ENCODE data around the gene TBL3. TPM values are rescaled to one million over a fixed set of nuclear protein-coding genes. Genes with fewer than 3 reads are reported as not detected.

TBL3 gene
- total and polyA plus RNA-seq, 9 of the 15 experiments (the other 6 are each of a cell fraction or from before 2014, with no cell fraction given) = 0.97 to 117 (median 24.5) TPM

- Histone ChIP-seq H3K27me3 (ENCODE audit: control insufficient read depth in 2 of 2, insufficient read depth in 2 of 2, low read length in 2 of 2) (no peaks in the 10 kb centered on the region), H3K9ac (ENCODE audit: insufficient read depth in 1 of 2, low read depth in 2 of 2, low read length in 2 of 2) (peak overlapping the region; percentile 91 to 99), H3K9me1 (ENCODE audit: control insufficient read depth, insufficient read depth, low read length) (peaks cover 19% of the 10 kb centered on the region), H4K20me1 (replicated peaks; ENCODE audit: control insufficient read depth, insufficient read depth, low read length) (peaks cover 46% of the 10 kb centered on the region), H3K4me3 (peak overlapping the region; percentile 99), H3K4me1 (replicated peaks in 1 of 2; ENCODE audit: control insufficient read depth in 2 of 2, insufficient read depth in 2 of 2, low read length in 2 of 2) (peaks cover 27 to 75% of the 10 kb centered on the region in 2 experiments), H3K27ac (ENCODE audit: extremely low read depth, low read depth, low read length) (peak overlapping the region; percentile 42; the same call in 2 of the 3 replicates), H2AFZ (ENCODE audit: low read depth, low read length) (no peak overlapping the region), H3K4me2 (ENCODE audit: insufficient read depth, low read length) (peak overlapping the region; percentile 93), H3K36me3 (ENCODE audit: control insufficient read depth, insufficient read depth, low read length) (peaks cover 49% of the 10 kb centered on the region; the same call in 2 of the 3 replicates), H3K9me3 (replicated peaks; ENCODE audit: control insufficient read depth, insufficient read depth, low read depth, low read length) (no peaks in the 10 kb centered on the region), H3K79me2 (ENCODE audit: control insufficient read depth, insufficient read depth, low read length) (peaks cover 78% of the 10 kb centered on the region)
- ChIA-PET CTCF (ENCODE audit: low intra/inter-chr PET ratio) (no interaction called here), POLR2A (interaction anchor here (0.6 to 2.6 kb wide), 4 partner anchors 11 to 147 kb away, joined by 3 to 13 read pairs (median 6); partner anchors contain the start of genes RPS2 and TRAF7)
- in situ Hi-C loops (cut with MboI) (no loop called here), intact Hi-C loops (cut with micrococcal nuclease) (loop anchor here (2.0 kb wide), 1 partner anchor 15 kb away; no protein-coding TSS in a partner anchor)
- FAIRE-seq (no peak), ATAC-seq (peak; percentile 0; the same call in 1 of the 3 replicates), DNase-seq (ENCODE audit: extremely low read depth in 1 of 4, low spot score in 3 of 4) (peak in 2 of 4 experiments; percentile 46 to 53)
- WGBS (ENCODE audit: insufficient coverage, low coverage, missing lambda C conversion rate) = 11% methylated on average over 15 of the region's 15 CpGs
- BruUV-seq (replicated peaks) = TSS peak; percentile 79
- TF ChIP-seq ATF3 (IDR thresholded peaks at IDR 0.05) (peak; percentile 74), ATF3 (CRISPR knock-in tag; conservative IDR thresholded peaks at IDR 0.05) (no peak), MAZ (CRISPR knock-in tag; conservative IDR thresholded peaks at IDR 0.05 in 1 of 2, IDR thresholded peaks at IDR 0.05 in 1 of 2) (0 out of 4 replicates have a peak, but pooled peaks of 1 of the 2 experiments have one; percentile 13), HDAC2 (IDR thresholded peaks at IDR 0.05) (no peak), TFE3 (CRISPR knock-in tag; IDR thresholded peaks at IDR 0.05) (peak; percentile 72), CAMTA2 (CRISPR knock-in tag; conservative IDR thresholded peaks at IDR 0.05) (no peak), ZNF583 (CRISPR knock-in tag; IDR thresholded peaks at IDR 0.05) (peak; percentile 30; the same call in 1 of the 2 replicates), ZNF184 (CRISPR knock-in tag; IDR thresholded peaks at IDR 0.05) (no peak), ZFX (CRISPR knock-in tag; IDR thresholded peaks at IDR 0.05) (0 out of 2 replicates have a peak, but pooled peaks have one; percentile 3), BHLHE40 (IDR thresholded peaks at IDR 0.05; ENCODE audit: low read length) (peak; percentile 96), STAT5A (IDR thresholded peaks at IDR 0.05; ENCODE audit: borderline replicate concordance, low read length) (no peak), SREBF2 (CRISPR knock-in tag; IDR thresholded peaks at IDR 0.05) (no peak), RAD51 (IDR thresholded peaks at IDR 0.05; ENCODE audit: borderline replicate concordance, low read depth) (peak; percentile 62), USF1 (CRISPR knock-in tag; IDR thresholded peaks at IDR 0.05) (peak; percentile 75), SMARCB1 (IDR thresholded peaks at IDR 0.05; ENCODE audit: insufficient read length, low read depth) (no peak), GABPB2 (CRISPR knock-in tag; conservative IDR thresholded peaks at IDR 0.05) (no peak), DPF2 (IDR thresholded peaks at IDR 0.05) (no peak), ZHX1 (conservative IDR thresholded peaks at IDR 0.05; ENCODE audit: low read length) (no peak)
These were observed 36.2 kb downstream of the TBL3 start for GRCh38 chr16:2008009-2008526.
